Neural cell (in vitro differentiated cells): ENCODE data around the gene PDCD1. TPM values are rescaled to one million over a fixed set of nuclear protein-coding genes. Genes with fewer than 3 reads are reported as not detected.
A peak's percentile ranks its signal among the peaks of the same experiment; 100 is the strongest.

Experiments used
- H2AFZ ChIP-seq: fragments of 200-600, 300-800 bp; sonication (generic), shearing (Covaris generic); 2 replicates; pipeline ENCODE4 v1.6.0; 2014; ENCODE audit warnings: low read depth, mild to moderate bottlenecking, antibody characterized with exemption, low read length, moderate library complexity
- H3F3A ChIP-seq: fragments of 200-600 bp; shearing (Covaris generic); 2 replicates; pipeline ENCODE4 v1.6.1; 2016; ENCODE audit warnings: mild to moderate bottlenecking, moderate library complexity, mixed read lengths, antibody characterized with exemption, low read length; ENCODE audit not compliant: insufficient read depth, poor library complexity, severe bottlenecking
- H3K27ac ChIP-seq: fragments of 200-600, 300-800 bp; sonication (generic), shearing (Covaris generic); 2 replicates; pipeline ENCODE4 v1.5.1; 2014; ENCODE audit warnings: mild to moderate bottlenecking, low read length, moderate library complexity
- H3K27me3 ChIP-seq: fragments of 300-800, 200-600 bp; sonication (generic), shearing (Covaris generic); 2 replicates; pipeline ENCODE4 v1.6.0; 2014; ENCODE audit warnings: mild to moderate bottlenecking, low read depth, low read length, moderate library complexity; ENCODE audit not compliant: insufficient read depth
- H3K36me3 ChIP-seq: fragments of 300-800, 200-600 bp; sonication (generic), shearing (Covaris generic); 2 replicates; pipeline ENCODE4 v1.5.1; 2014; ENCODE audit warnings: mild to moderate bottlenecking, antibody characterized with exemption, low read length, moderate library complexity; ENCODE audit not compliant: insufficient read depth
- H3K4me2 ChIP-seq: fragments of 300-800, 200-600 bp; sonication (generic), shearing (Covaris generic); 2 replicates; pipeline ENCODE4 v1.6.0; 2014; ENCODE audit warnings: mild to moderate bottlenecking, low read length
- H3K4me3 ChIP-seq: fragments of 300-800, 200-600 bp; sonication (generic), shearing (Covaris generic); 2 replicates; pipeline ENCODE4 v1.5.1; 2014; ENCODE audit warnings: mild to moderate bottlenecking, low read length, moderate library complexity
- H3K79me2 ChIP-seq: fragments of 200-600 bp; shearing (Covaris generic); replicated peaks from 2 replicates; pipeline ENCODE4 v1.6.0; 2014; ENCODE audit warnings: mild to moderate bottlenecking, low read length, moderate library complexity; ENCODE audit not compliant: insufficient read depth
- H3K9ac ChIP-seq: fragments of 300-800, 200-600 bp; sonication (generic), shearing (Covaris generic); 2 replicates; pipeline ENCODE4 v1.6.1; 2016; ENCODE audit warnings: mild to moderate bottlenecking, low read length, mixed read lengths
- H3K9me2 ChIP-seq: fragments of 200-600 bp; shearing (Covaris generic); 2 replicates; pipeline ENCODE4 v1.6.1; 2016; ENCODE audit warnings: mild to moderate bottlenecking, low read length, mixed read lengths; ENCODE audit not compliant: insufficient read depth
- H3K9me3 ChIP-seq: fragments of 200-600, 300-800 bp; sonication (generic), shearing (Covaris generic); 2 replicates; pipeline ENCODE4 v1.6.1; 2016; ENCODE audit warnings: mild to moderate bottlenecking, mixed run types, low read length, moderate library complexity, mixed read lengths
- H4K20me1 ChIP-seq: fragments of 200-600 bp; shearing (Covaris generic); 2 replicates; pipeline ENCODE4 v1.6.1; 2016; ENCODE audit warnings: mild to moderate bottlenecking, mixed run types; ENCODE audit not compliant: insufficient read depth
- CTCF ChIP-seq: fragments of 450-650 bp; IDR thresholded peaks from 2 replicates; pipeline ENCODE4 v1.5.1; 2014; ENCODE audit warnings: antibody characterized with exemption, mild to moderate bottlenecking, moderate library complexity; ENCODE audit not compliant: poor library complexity, severe bottlenecking
- EP300 ChIP-seq: fragments of 450-650 bp; conservative IDR thresholded peaks from 2 replicates; pipeline ENCODE4 v1.6.1; 2014; ENCODE audit warnings: antibody characterized with exemption, mild to moderate bottlenecking, moderate library complexity; ENCODE audit not compliant: poor library complexity, severe bottlenecking
- EZH2 ChIP-seq: fragments of 200-600, 300-800 bp; shearing (Covaris generic), sonication (generic); IDR thresholded peaks from 2 replicates; pipeline ENCODE4 v1.6.1; 2014; ENCODE audit warnings: antibody characterized with exemption, low read length, borderline replicate concordance, mild to moderate bottlenecking; ENCODE audit not compliant: insufficient read depth, poor library complexity, severe bottlenecking
- MXI1 ChIP-seq: fragments of 450-650 bp; conservative IDR thresholded peaks from 2 replicates; pipeline ENCODE4 v1.6.1; 2014; ENCODE audit warnings: antibody characterized with exemption, mild to moderate bottlenecking; ENCODE audit not compliant: poor library complexity, severe bottlenecking
- POLR2AphosphoS5 ChIP-seq: IDR thresholded peaks from 2 replicates; pipeline ENCODE4 v1.6.1; 2012
- RAD21 ChIP-seq: fragments of 450-650 bp; conservative IDR thresholded peaks from 2 replicates; pipeline ENCODE4 v1.6.1; 2014; ENCODE audit warnings: antibody characterized with exemption, mild to moderate bottlenecking, moderate library complexity
- REST ChIP-seq: IDR thresholded peaks from 2 replicates; pipeline ENCODE4 v1.6.1; 2012; ENCODE audit warnings: borderline replicate concordance
- SMC3 ChIP-seq: fragments of 450-650 bp; conservative IDR thresholded peaks from 2 replicates; pipeline ENCODE4 v1.6.1; 2014; ENCODE audit warnings: antibody characterized with exemption, mild to moderate bottlenecking, moderate library complexity; ENCODE audit not compliant: poor library complexity
- TAF1 ChIP-seq: IDR thresholded peaks from 2 replicates; pipeline ENCODE4 v1.6.1; 2012; ENCODE audit warnings: low read depth
- polyA plus RNA-seq: library from polyadenylated mRNA; depleted of rRNA; stranded (reverse); fragments of >200 nt; gene quantifications from 2 replicates; pipeline ENCODE4 v1.2.3, GENCODE V29; 2014

PDCD1 gene
- polyA plus RNA-seq, 1 donor from 2014 or later: not detected

DNA sequence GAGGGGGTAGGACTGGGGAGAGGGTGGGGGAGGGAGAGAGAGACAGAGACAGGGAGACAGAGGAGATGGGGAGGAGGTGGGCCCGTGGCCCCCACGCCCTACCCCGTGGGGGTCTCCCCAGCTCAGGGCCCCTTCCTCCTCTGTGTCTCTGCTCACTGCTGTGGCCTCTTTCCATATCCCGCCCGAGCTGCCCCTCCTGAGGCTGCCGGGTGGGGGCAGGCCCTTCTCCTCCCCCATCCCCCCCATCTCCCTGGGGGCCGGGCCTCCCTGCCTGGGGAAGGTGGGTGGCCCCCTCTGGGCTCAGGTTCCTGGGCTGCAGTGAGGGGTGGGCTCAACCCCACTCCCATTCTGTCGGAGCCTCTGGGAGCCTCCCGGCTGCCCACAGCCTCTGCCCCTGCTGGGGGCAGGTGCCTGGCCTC lies 332 bp upstream of the PDCD1 start:
- H3K27ac ChIP-seq: peak overlapping the region; percentile 63
- peak overlapping the region; percentile 24 for H2AFZ ChIP-seq
- peak overlapping the region; percentile 47 for H3K9ac ChIP-seq

DNA sequence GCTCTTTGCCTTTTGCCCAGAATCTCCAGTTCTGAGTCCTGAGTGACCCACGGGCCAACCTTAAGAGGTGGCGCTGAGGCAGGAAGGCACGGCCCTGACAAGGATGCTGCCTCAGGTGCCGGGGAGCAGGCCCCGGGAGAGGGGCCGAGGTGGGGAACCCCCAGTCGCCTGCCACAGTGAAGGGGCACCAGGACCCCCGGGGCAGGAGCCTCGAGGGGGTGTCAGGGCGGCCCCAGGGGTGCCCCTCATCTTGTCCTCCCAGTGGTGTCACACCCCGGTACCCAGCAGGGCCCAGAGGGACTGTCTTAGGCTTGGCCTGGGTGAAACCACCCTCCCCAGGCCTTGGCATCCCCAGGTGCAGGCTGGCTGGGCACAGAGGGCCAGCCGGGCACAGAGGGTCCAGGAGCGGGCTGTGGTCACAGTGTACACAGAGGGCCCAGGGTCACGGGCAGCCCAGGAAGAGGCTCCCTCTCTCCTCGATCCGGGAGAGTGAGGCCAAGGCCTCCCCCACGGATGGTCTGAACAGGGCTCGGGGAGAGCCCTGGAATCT lies 1.0 kb downstream of the PDCD1 start:
- Histone ChIP-seq H3K9ac (no peak overlapping the region), H3K4me2 (no peak overlapping the region), H3K27me3 (no peaks in the 10 kb centered on the region), H4K20me1 (no peaks in the 10 kb centered on the region), H3K79me2 (no peaks in the 10 kb centered on the region), H3F3A (no peaks in the 10 kb centered on the region), H3K4me3 (no peak overlapping the region), H3K9me2 (no peaks in the 10 kb centered on the region), H3K36me3 (no peaks in the 10 kb centered on the region), H3K9me3 (no peaks in the 10 kb centered on the region), H2AFZ (no peak overlapping the region), H3K27ac (no peak overlapping the region)
- TF ChIP-seq POLR2AphosphoS5 (no peak), REST (no peak), RAD21 (no peak), MXI1 (no peak), EP300 (no peak), CTCF (no peak)

More for the DNA sequence above, 332 bp upstream of the PDCD1 start:
- TF ChIP-seq CTCF (no peak), MXI1 (no peak), SMC3 (no peak), RAD21 (no peak), REST (no peak), POLR2AphosphoS5 (no peak), EP300 (no peak), EZH2 (no peak), TAF1 (no peak)
- H3K4me2 ChIP-seq: no peak overlapping the region
- H3K79me2 ChIP-seq: no peaks in the 10 kb centered on the region
- no peaks in the 10 kb centered on the region for H3K9me2 ChIP-seq
- no peaks in the 10 kb centered on the region for H3K9me3 ChIP-seq
- no peak overlapping the region for H3K4me3 ChIP-seq
- H4K20me1 ChIP-seq: no peaks in the 10 kb centered on the region
- no peaks in the 10 kb centered on the region for H3K27me3 ChIP-seq
- no peaks in the 10 kb centered on the region for H3F3A ChIP-seq
- H3K36me3 ChIP-seq: no peaks in the 10 kb centered on the region
